Measurements from ENCODE around the gene SLC25A44. TPM values are rescaled to one million over a fixed set of nuclear protein-coding genes. Genes with fewer than 3 reads are reported as not detected.

SLC25A44 gene
- total RNA-seq, 1 experiment from 2014 or later, result 40.2 TPM

DNA sequence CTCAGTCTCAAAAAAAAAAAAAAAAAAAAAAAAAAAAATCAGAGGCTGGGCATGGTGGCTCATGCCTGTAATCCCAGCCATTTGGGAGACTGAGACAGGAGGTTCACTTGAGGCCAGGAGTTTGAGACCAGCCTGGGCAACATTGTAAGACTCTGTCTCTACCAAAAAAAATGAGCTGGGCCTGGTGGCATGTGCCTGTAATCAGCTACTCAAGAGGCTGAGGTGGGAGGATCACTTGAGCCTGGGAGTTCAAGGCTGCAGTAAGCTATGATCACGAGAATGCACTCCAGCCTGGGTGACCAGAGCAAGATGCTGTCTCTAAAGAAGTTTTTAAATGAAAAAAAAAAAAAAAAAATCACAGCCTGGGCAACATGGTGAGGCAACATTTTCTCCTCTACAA lies 30.2 kb upstream of the SLC25A44 start:
- H3K23ac ChIP-seq (ENCODE audit: insufficient read length, low read depth, low read length), result no peak overlapping the region
- H4K91ac ChIP-seq (ENCODE audit: insufficient read length, low read depth, low read length), result no peak overlapping the region
- H2BK120ac ChIP-seq (ENCODE audit: low read depth, low read length, poor library complexity, severe bottlenecking), result no peak overlapping the region
- H3K4me2 ChIP-seq (ENCODE audit: insufficient read depth, insufficient read length, low read length), result no peak overlapping the region
- no peak overlapping the region for H3K14ac ChIP-seq (ENCODE audit: insufficient read depth, low read length)
- no peak for DNase-seq
- no CpG with 5 or more reads among the region's 1 CpG for WGBS (ENCODE audit: extremely low coverage, insufficient read length, low lambda C conversion rate)
- peaks cover 5% of the 10 kb centered on the region for H3K23me2 ChIP-seq (ENCODE audit: insufficient read length, low read depth, low read length, poor library complexity, severe bottlenecking)
- no peak overlapping the region for H4K8ac ChIP-seq (replicated peaks; ENCODE audit: insufficient read length, low read depth, low read length)
- no peak overlapping the region for H3K18ac ChIP-seq (ENCODE audit: insufficient read length, low read depth, low read length)
- no peak overlapping the region for H2BK20ac ChIP-seq (ENCODE audit: low read depth, low read length, poor library complexity, severe bottlenecking)
- H3K79me2 ChIP-seq (ENCODE audit: insufficient read depth, low read length), result no peaks in the 10 kb centered on the region
- H3K9ac ChIP-seq (ENCODE audit: extremely low read depth, insufficient read length, low read length), result no peak overlapping the region
- H2BK12ac ChIP-seq (ENCODE audit: insufficient read length, low read depth, low read length), result no peak overlapping the region
- no peak overlapping the region for H2BK5ac ChIP-seq (ENCODE audit: insufficient read length, low read length)
- H3K27me3 ChIP-seq (ENCODE audit: insufficient read depth, low read length), result no peaks in the 10 kb centered on the region
- no peak overlapping the region for H3K56ac ChIP-seq (ENCODE audit: insufficient read length, low read depth, low read length)
- TF ChIP-seq, protein P1, sequence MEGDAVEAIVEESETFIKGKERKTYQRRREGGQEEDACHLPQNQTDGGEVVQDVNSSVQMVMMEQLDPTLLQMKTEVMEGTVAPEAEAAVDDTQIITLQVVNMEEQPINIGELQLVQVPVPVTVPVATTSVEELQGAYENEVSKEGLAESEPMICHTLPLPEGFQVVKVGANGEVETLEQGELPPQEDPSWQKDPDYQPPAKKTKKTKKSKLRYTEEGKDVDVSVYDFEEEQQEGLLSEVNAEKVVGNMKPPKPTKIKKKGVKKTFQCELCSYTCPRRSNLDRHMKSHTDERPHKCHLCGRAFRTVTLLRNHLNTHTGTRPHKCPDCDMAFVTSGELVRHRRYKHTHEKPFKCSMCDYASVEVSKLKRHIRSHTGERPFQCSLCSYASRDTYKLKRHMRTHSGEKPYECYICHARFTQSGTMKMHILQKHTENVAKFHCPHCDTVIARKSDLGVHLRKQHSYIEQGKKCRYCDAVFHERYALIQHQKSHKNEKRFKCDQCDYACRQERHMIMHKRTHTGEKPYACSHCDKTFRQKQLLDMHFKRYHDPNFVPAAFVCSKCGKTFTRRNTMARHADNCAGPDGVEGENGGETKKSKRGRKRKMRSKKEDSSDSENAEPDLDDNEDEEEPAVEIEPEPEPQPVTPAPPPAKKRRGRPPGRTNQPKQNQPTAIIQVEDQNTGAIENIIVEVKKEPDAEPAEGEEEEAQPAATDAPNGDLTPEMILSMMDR (conservative IDR thresholded peaks at IDR 0.05), result no peak
- H3K36me3 Mint-ChIP-seq (ENCODE audit: insufficient read depth in 1 of 3, low read depth in 3 of 3), result peaks cover 2 to 37% (median 21%) of the 10 kb centered on the region in 3 experiments; a peak in 6 of 7 replicates
- no peak overlapping the region for H3K4me3 Mint-ChIP-seq
- no peak overlapping the region for H4K5ac ChIP-seq (ENCODE audit: insufficient read length, low read depth, low read length)
- H3K27me3 Mint-ChIP-seq (ENCODE audit: low read depth), result no peaks in the 10 kb centered on the region
- no peak overlapping the region for H2AK5ac ChIP-seq (ENCODE audit: insufficient read length, low read length)
- no peaks in the 10 kb centered on the region for H3K9me3 Mint-ChIP-seq
- H2AFZ ChIP-seq (ENCODE audit: low read length), result no peak overlapping the region
- H3K27ac ChIP-seq (ENCODE audit: insufficient read length, low read depth, low read length), result no peak overlapping the region
- H3K9me3 ChIP-seq (ENCODE audit: control insufficient read depth, low read depth, low read length), result no peaks in the 10 kb centered on the region
- H3K4ac ChIP-seq (ENCODE audit: low read depth, low read length), result no peak overlapping the region
- no peak overlapping the region for H3T11ph ChIP-seq (ENCODE audit: low read length)
- H3K4me1 ChIP-seq (ENCODE audit: insufficient read depth, low read length), result no peaks in the 10 kb centered on the region; the same call in 1 of the 2 replicates
- H3K4me1 Mint-ChIP-seq, result peaks cover 24 to 28% of the 10 kb centered on the region in 2 experiments
- no peaks in the 10 kb centered on the region for H4K20me1 ChIP-seq (ENCODE audit: control insufficient read depth, insufficient read depth, insufficient read length)
- H3K79me1 ChIP-seq (ENCODE audit: insufficient read depth, low read depth, low read length, poor library complexity, severe bottlenecking), result no peaks in the 10 kb centered on the region
- no peak overlapping the region for H3K27ac Mint-ChIP-seq
- H2BK15ac ChIP-seq (ENCODE audit: low read depth, low read length), result no peak overlapping the region

All from H9 (cell line).